Measurements from ENCODE around the gene NME4. TPM values are rescaled to one million over a fixed set of nuclear protein-coding genes. Genes with fewer than 3 reads are reported as not detected.

NME4 gene
- total and polyA plus RNA-seq, 2 donors (not counting 1 experiment from before 2014, with no cell fraction given): 48.7 to 61.9 TPM

- CTCF ChIA-PET: interaction anchor here (1.1 kb wide), 2 partner anchors 119 to 289 kb away, joined by 3 to 4 read pairs; partner anchors contain the start of gene FAM234A
- H3K9me3 Mint-ChIP-seq (ENCODE audit: insufficient read depth): no peaks in the 10 kb centered on the region
- intact Hi-C loops (cut with micrococcal nuclease): no loop called here
- H3K27ac Mint-ChIP-seq: peak overlapping the region; percentile 46
- Histone ChIP-seq H2AFZ (ENCODE audit: insufficient read depth, low read depth, low read length, poor library complexity, severe bottlenecking) (no peak overlapping the region), H3K9ac (ENCODE audit: low read length) (no peak overlapping the region), H3K27me3 (replicated peaks in 1 of 4; ENCODE audit: control extremely low read depth in 1 of 4, control insufficient read depth in 3 of 4, insufficient read depth in 4 of 4, low read length in 3 of 4) (no peaks in the 10 kb centered on the region), H3K79me2 (ENCODE audit: control insufficient read depth, insufficient read depth, low read length) (peaks cover 19% of the 10 kb centered on the region), H3K4me2 (replicated peaks; ENCODE audit: low read depth, low read length, poor library complexity, severe bottlenecking) (no peak overlapping the region), H3K27ac (ENCODE audit: low read length in 2 of 2) (no peak overlapping the region), H3K9me3 (ENCODE audit: control extremely low read depth in 1 of 3, control insufficient read depth in 2 of 3, insufficient read depth in 1 of 3, low read length in 2 of 3) (peaks cover 0 to 4% (median 0%) of the 10 kb centered on the region in 3 donors), H3K36me3 (replicated peaks in 1 of 2; ENCODE audit: control extremely low read depth in 1 of 2, control insufficient read depth in 1 of 2, extremely low read depth in 1 of 2, insufficient read depth in 2 of 2, low read length in 1 of 2) (no peaks in the 10 kb centered on the region), H4K20me1 (ENCODE audit: control insufficient read depth, insufficient read depth, low read length, poor library complexity, severe bottlenecking) (peaks cover 31% of the 10 kb centered on the region), H3K4me1 (ENCODE audit: control insufficient read depth in 2 of 2, insufficient read depth in 2 of 2, low read length in 2 of 2) (peaks cover 10 to 18% of the 10 kb centered on the region in 2 donors), H3K4me3 (ENCODE audit: control extremely low read depth in 1 of 5, extremely low read depth in 1 of 5, insufficient read depth in 1 of 5, low read depth in 2 of 5, low read length in 4 of 5) (no peak overlapping the region)
- POLR2A ChIA-PET: interaction anchor here (0.9 kb wide), 1 partner anchor 16 kb away, joined by 3 read pairs; the partner anchor contains the start of gene MRPL28
- no peak for ATAC-seq (ENCODE audit: low read depth)
- no peaks in the 10 kb centered on the region for H3K27me3 Mint-ChIP-seq
- peak overlapping the region; percentile 45 for H3K4me3 Mint-ChIP-seq
- TF ChIP-seq, protein P1, sequence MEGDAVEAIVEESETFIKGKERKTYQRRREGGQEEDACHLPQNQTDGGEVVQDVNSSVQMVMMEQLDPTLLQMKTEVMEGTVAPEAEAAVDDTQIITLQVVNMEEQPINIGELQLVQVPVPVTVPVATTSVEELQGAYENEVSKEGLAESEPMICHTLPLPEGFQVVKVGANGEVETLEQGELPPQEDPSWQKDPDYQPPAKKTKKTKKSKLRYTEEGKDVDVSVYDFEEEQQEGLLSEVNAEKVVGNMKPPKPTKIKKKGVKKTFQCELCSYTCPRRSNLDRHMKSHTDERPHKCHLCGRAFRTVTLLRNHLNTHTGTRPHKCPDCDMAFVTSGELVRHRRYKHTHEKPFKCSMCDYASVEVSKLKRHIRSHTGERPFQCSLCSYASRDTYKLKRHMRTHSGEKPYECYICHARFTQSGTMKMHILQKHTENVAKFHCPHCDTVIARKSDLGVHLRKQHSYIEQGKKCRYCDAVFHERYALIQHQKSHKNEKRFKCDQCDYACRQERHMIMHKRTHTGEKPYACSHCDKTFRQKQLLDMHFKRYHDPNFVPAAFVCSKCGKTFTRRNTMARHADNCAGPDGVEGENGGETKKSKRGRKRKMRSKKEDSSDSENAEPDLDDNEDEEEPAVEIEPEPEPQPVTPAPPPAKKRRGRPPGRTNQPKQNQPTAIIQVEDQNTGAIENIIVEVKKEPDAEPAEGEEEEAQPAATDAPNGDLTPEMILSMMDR (IDR thresholded peaks at IDR 0.05): no peak
- no peak for TF ChIP-seq EZH2 (IDR thresholded peaks at IDR 0.05; ENCODE audit: borderline replicate concordance, insufficient read depth, low read depth, low read length, poor library complexity, severe bottlenecking)
- 97% methylated on average over 11 of the region's 12 CpGs for WGBS (ENCODE audit: insufficient coverage)
- peaks cover 20% of the 10 kb centered on the region for H3K4me1 Mint-ChIP-seq
- DNase-seq: no peak
Observed at GRCh38 chr16:354291-354881, 42.6 kb upstream of the NME4 start.

DNA sequence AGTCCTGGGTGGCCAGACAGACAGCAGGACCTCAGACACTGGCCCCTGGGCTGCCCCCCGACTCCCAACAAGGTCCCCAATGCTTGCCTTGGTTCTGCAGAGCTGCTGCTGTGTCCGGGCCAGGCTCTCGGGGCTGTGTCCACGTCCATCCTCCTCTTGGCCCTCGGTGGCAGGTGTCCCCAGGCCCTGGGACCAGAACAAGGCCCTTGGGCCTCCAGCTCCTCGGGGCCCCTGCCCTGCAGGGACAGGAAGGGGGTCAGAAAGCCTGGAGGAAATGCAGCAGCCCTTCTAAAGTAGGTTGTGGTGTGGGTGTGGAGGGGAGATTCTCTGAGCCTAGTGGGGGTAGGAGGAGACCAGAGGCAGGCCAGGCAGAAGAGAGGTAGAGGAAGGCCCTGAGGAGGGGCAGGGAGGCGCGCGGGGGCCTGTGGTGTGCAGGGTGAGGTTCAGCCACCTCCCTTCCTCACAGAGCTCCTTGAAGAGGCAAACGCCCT lies 42.0 kb upstream of the NME4 start:
- no peak overlapping the region for H3K4me3 Mint-ChIP-seq
- Histone ChIP-seq H2AFZ (ENCODE audit: insufficient read depth, low read depth, low read length, poor library complexity, severe bottlenecking) (no peak overlapping the region), H3K27ac (ENCODE audit: low read length in 2 of 2) (no peak overlapping the region), H3K4me2 (replicated peaks; ENCODE audit: low read depth, low read length, poor library complexity, severe bottlenecking) (no peak overlapping the region), H3K4me1 (ENCODE audit: control insufficient read depth in 2 of 2, insufficient read depth in 2 of 2, low read length in 2 of 2) (peaks cover 9 to 16% of the 10 kb centered on the region in 2 donors), H3K9ac (ENCODE audit: low read length) (no peak overlapping the region), H4K20me1 (ENCODE audit: control insufficient read depth, insufficient read depth, low read length, poor library complexity, severe bottlenecking) (peaks cover 25% of the 10 kb centered on the region), H3K9me3 (ENCODE audit: control extremely low read depth in 1 of 3, control insufficient read depth in 2 of 3, insufficient read depth in 1 of 3, low read length in 2 of 3) (peaks cover 0 to 4% (median 0%) of the 10 kb centered on the region in 3 donors), H3K27me3 (replicated peaks in 1 of 4; ENCODE audit: control extremely low read depth in 1 of 4, control insufficient read depth in 3 of 4, insufficient read depth in 4 of 4, low read length in 3 of 4) (no peaks in the 10 kb centered on the region), H3K4me3 (ENCODE audit: control extremely low read depth in 1 of 5, extremely low read depth in 1 of 5, insufficient read depth in 1 of 5, low read depth in 2 of 5, low read length in 4 of 5) (no peak overlapping the region), H3K36me3 (replicated peaks in 1 of 2; ENCODE audit: control extremely low read depth in 1 of 2, control insufficient read depth in 1 of 2, extremely low read depth in 1 of 2, insufficient read depth in 2 of 2, low read length in 1 of 2) (no peaks in the 10 kb centered on the region), H3K79me2 (ENCODE audit: control insufficient read depth, insufficient read depth, low read length) (peaks cover 13% of the 10 kb centered on the region)
- POLR2A ChIA-PET: no interaction called here
- ATAC-seq (ENCODE audit: low read depth) (no peak), DNase-seq (no peak)
- H3K27me3 Mint-ChIP-seq: no peaks in the 10 kb centered on the region
- intact Hi-C loops (cut with micrococcal nuclease): no loop called here
- CTCF ChIA-PET: interaction anchor here (1.1 kb wide), 1 partner anchor 289 kb away, joined by 4 read pairs; no protein-coding TSS in a partner anchor
- WGBS (ENCODE audit: insufficient coverage): 78% methylated on average over 6 of the region's 10 CpGs
- H3K27ac Mint-ChIP-seq: no peak overlapping the region
- TF ChIP-seq EZH2 (IDR thresholded peaks at IDR 0.05; ENCODE audit: borderline replicate concordance, insufficient read depth, low read depth, low read length, poor library complexity, severe bottlenecking): no peak
- TF ChIP-seq, protein P1 (IDR thresholded peaks at IDR 0.05): no peak
- H3K9me3 Mint-ChIP-seq (ENCODE audit: insufficient read depth): no peaks in the 10 kb centered on the region
- peaks cover 14% of the 10 kb centered on the region for H3K4me1 Mint-ChIP-seq
